Activated CD4-positive, alpha-beta T cell treated with anti-CD3 and anti-CD28 coated beads for 4 hours (primary cell): ENCODE measurements around the gene SRF.

Experiments
- DNase-seq, 2 donors: peaks; one replicate each; pipeline ENCODE4 v3.0.0-alpha.2; 2020

The SRF gene

DNA sequence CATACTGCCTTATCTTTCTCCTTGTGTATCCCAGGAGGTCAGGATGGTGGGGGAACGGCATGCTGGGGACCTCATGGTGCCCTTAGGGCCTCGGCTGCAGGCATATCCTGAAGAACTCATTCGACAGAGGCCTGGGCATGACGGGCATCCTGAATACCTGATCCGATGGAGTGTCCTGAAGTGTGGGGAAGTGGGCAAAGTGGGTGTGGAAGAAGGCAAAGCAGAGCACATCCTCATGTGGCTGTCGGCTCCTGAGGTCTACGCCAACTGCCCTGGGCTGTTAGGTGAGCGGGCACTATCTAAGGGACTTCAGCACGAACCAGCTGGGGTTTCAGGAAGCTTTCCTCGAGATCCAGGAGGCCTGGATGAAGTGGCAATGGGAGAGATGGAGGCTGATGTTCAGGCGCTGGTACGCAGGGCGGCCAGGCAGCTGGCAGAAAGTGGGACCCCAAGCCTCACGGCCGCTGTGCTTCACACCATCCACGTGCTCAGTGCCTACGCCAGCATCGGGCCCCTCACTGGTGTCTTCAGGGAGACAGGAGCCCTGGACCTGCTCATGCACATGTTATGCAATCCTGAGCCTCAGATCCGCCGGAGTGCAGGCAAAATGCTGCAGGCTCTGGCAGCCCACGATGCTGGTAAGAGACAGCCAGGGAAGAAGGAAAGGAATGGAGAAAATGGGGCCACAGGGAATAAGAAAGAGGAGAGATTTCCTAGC, 13.4 kb downstream of the SRF start:
- no peak for DNase-seq

DNA sequence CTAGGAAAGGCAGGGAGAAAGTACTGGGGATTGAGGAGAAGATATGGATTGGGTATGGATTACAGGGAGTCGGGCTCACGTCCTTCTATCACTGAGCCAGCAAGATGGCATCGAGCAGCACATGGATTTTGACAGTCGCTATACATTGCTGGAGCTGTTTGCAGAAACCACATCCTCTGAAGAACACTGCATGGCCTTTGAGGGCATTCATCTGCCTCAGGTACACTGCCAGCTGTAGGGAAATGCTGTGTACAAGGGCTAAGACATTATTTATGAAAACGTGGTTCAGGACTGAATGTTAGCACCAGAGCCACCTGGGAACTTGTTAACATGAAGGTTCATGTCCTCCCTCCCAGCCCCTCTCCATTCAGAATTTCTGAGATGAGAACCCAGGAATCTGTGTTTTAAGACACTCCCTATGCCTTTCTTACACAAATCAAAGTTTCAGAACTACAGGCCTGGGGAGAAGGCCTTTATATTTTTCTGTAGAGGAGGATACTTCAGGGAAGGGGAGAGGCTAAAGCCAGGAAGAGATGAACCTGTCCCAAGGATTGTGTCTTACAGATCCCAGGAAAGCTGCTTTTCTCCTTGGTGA, 14.4 kb downstream of the SRF start:
- no peak for DNase-seq

DNA sequence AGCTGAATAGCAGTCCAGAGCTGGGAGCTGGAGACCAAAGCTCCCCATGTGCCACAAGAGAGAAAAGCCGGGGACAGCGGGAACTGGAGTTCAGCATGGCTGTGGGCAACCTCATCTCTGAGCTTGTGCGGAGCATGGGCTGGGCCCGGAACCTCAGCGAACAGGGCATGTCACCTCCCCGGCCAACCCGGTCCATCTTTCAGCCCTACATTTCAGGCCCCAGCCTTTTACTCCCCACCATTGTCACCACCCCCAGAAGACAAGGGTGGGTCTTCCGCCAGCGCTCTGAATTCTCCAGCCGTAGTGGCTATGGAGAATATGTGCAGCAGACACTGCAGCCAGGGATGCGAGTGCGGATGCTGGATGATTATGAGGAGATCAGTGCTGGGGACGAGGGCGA, 14.9 kb downstream of the SRF start:
- no peak for DNase-seq

DNA sequence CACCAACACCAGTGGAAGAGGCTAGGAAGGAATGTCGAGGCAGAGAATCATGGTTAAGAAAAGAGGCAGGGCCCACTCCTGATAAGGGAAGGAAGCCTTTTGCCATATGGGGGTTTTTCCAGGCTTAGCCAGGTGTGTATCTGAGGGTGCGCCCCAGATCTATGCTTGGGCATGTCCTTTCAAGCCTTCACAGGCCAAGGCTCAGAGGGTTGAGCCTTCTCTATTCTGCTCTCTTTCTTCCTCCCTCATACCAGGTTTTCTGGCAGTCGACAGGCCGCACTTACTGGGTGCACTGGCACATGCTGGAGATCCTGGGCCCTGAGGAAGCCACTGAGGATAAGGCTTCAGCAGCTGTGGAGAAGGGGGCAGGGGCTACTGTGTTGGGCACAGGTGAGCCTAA, 15.6 kb downstream of the SRF start:
- DNase-seq: no peak

DNA sequence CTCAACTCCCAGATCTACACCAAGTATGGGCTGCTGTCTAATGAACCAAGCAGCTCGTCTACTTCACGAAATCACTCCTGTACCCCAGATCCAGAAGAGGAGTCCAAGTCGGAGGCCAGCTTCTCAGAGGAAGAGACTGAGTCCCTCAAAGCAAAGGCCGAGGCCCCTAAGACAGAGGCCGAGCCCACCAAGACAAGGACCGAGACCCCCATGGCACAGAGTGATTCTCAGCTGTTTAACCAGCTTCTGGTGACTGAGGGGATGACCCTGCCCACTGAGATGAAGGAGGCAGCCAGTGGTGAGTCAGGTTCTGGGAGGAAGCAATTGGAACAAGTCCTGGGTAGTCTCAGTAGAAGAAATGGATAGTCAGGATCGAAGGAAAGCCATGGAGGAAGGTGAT, 16.8 kb downstream of the SRF start:
- DNase-seq: no peak

DNA sequence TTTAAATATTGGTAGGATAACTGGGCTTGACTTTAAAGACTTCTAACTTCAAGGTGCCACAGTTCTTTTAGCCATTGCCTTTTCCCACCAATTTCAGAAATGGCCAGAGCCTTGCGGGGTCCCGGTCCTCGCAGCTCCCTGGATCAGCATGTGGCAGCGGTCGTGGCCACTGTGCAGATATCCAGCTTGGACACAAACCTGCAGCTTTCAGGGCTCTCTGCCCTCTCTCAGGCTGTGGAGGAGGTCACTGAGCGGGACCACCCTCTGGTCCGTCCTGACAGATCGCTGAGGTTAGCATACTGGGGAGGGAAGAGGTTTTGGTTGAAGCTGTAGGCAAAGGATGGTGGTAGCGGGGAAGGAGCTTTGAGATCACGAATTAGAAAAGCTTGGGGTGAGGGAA, 17.4 kb downstream of the SRF start:
- no peak for DNase-seq

DNA sequence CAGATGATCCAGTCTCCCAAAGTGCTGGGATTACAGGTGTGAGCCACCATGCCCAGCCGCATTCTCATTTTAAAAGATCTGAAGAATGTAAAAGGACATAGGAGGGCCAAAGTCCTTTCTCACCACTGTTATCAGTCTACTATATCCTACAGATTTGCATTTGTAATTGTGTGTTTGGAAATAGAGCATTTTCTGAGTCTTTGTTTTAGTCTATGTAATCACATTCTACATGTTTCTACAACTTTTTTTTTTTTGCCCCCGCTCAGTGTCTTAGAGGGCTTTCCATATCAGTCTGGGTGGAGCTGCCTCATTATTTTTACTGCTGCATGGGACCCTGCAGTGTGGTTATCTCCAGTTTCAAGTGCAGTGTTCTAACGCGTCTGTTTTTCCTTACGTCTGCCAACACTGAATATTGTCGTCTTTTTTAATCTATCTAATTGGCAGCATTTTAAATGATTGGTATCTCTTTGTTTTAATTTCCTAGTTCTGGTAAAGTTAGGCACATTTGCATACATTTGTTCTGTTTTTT, 18.8 kb downstream of the SRF start:
- no peak for DNase-seq

DNA sequence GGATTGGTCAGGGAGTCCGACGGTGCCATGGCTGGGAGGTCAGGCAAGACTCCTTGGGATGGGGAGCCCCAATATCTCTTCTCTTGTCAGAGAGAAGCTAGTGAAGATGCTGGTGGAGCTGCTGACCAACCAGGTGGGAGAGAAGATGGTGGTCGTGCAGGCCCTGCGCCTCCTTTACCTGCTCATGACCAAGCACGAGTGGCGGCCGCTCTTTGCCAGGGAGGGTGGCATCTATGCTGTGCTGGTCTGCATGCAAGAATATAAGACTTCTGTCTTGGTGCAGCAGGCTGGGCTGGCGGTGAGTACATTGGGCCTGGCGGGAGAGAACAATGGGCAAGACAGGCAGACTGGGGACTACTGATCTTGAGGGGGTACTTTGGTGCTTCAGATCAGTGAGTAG, 21.8 kb downstream of the SRF start:
- DNase-seq: no peak

DNA sequence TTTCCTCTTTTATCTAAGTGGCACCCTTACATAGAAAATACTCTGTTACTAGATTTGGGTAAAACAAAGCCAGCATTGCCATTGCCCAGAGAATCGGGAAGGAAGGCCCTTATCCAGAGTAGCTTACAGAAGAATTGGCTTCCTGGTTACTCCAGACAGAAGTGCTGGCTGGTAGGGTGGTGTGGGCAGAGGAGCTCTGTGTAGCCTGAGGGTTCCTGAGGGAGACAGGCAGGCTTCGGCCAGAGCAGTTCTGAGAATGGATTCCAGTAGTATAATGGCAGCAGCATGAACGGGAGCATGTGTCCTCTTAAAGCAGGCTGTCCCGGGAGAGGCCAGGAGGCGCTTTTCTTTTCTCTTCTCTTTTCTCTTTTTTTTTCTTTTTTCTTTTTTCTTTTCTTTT, 22.9 kb downstream of the SRF start:
- DNase-seq: no peak

DNA sequence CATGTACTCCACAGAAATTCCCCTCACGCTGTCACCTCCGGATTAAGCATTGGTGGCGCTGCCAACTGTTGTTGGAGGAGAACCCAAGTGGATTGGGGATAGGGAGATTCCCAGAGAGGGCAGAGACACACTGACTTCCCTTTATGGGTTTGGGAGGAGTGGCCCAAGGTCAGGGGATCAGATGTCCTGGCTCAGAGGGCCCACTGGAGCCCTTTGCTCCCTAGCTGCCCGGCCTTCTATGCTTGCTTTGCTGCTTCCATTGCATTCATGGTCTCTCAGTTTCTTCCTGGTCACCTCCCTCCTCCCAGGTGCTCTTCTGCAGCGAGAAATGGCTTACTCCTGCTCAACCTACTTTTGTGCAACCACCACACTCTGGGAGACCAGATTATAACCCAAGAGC, 25.3 kb downstream of the SRF start:
- DNase-seq: no peak

DNA sequence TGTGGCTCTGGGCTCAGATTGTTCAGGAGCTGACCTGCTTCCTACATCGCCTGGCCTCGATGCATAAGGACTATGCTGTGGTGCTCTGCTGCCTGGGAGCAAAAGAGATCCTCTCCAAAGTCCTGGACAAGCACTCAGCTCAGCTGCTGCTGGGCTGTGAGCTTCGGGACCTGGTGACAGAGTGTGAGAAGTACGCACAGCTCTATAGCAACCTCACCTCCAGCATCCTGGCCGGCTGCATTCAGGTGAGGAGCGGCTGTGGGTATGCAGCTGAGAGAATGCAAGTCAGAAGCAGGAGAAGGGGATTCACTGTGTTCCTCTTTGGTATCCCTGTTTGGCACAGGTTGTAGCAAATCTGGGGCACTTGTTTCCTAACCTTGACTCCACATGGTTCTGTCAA, 28.8 kb downstream of the SRF start:
- no peak for DNase-seq

DNA sequence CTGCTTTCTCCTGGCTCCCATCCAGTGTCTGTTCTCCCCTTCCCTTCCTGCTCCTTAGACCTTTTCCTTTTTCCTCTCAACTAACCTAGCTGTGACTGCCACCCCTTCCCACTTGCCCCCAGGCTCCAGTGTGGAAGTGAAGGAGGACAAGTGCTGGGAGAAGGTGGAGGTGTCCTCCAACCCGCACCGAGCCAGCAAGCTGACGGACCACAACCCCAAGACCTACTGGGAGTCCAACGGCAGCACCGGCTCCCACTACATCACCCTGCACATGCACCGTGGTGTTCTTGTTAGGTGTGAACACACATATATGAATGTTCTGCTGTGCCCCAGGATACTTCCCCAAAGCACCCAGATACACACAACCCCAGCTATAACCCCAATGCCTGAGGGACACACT, 29.5 kb downstream of the SRF start:
- DNase-seq: no peak

DNA sequence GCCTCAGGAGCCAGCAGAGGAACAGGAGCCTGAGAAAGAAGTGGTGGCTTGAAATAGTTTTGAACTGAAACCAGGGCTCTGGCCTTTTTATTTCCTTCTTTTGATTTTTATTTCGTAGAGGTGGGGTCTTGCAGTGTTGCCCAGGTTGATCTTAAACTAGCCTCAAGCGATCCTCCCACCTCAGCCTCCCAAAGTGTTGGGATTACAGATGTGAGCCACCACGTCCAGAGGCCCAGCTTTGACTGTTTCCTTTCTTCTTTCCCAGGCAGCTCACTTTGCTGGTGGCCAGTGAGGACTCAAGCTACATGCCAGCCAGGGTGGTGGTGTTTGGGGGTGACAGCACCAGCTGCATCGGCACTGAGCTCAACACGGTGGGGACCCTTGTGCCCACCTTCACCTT, 31.4 kb downstream of the SRF start:
- DNase-seq: no peak

DNA sequence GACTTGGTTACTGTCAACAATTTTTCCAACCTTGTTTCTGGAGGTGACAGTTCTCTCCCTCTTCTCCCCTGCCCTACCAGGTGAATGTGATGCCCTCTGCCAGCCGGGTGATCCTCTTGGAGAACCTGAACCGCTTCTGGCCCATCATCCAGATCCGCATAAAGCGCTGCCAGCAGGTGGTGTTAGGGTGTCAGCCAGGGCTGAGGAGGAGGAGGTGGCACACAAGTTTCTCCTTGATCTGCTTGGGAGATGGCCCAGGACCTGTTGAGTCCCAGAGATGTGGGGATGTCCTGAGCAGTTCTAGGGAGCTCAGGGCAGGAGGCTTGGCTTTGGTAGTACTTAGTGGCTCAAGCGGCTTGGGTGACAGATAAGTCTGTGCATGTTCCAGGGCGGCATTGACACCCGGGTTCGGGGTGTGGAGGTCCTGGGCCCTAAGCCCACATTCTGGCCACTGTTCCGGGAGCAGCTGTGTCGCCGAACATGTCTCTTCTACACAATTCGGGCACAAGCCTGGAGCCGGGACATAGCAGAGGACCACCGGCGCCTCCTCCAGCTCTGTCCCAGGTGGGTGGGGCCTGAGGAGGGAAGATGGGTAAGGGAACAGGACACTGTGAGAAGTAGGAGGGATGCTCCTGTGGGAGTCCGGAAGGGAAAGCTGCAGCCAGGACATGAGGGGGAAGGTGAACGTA, 32.1 kb downstream of the SRF start:
- no peak for DNase-seq

DNA sequence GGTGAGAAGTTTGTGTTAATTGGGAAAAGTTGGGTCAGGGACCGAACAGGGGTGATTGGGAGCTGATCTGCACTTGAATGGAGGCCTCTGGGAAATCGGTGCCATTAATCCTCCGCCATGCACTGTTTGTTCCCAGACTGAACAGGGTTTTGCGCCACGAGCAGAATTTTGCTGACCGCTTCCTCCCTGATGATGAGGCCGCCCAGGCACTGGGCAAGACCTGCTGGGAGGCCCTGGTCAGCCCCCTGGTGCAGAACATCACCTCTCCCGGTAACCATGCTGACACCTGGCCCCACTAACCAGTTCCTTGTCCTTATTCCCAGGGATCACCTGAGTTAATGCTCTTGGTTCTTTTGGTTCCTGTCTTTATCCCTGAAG, 32.6 kb downstream of the SRF start:
- DNase-seq: no peak

DNA sequence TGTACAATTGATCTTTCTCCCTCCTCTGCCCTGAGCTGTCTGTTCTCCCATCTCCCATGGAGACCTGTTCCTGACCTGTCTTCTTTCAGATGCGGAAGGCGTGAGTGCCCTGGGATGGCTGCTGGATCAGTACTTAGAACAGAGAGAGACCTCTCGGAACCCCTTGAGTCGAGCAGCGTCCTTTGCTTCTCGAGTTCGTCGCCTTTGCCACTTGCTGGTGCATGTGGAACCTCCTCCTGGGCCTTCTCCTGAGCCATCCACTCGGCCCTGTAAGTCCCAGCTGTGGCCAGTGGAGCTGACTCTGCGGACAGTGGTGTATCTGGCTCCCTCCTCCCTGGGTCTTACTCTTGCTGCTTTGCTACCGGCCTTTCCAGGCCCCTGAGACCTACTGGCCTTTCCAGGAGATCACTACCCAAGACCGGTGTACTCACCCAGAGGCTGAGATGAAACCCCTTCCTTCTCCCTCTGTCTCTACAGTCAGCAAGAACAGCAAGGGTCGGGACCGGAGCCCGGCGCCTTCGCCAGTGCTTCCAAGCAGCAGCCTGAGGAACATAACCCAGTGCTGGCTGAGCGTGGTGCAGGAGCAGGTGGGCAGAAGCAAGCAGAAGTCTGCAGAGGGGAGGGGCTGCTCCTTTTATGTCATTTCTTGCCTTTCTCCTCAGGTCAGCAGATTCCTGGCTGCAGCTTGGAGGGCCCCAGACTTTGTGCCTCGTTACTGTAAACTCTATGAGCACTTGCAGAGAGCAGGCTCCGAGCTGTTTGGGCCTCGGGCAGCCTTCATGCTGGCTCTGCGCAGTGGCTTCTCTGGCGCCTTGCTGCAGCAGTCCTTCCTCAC, 33.4 kb downstream of the SRF start:
- DNase-seq: no peak

DNA sequence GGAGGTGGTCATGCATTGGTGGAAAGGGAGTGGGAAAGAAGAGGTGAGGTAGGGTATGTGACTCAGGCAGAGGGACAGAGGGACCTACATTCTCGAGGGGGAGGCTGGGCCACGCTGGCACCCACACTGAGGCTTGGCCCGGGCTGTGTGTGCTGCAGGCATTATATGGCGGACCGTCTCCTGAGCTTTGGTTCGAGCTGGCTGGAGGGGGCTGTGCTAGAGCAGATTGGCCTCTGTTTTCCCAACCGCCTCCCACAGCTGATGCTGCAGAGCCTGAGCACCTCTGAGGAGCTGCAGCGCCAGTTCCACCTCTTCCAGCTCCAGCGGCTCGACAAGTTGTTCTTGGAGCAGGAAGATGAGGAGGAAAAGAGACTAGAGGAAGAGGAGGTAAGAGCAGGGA, 34.8 kb downstream of the SRF start:
- no peak for DNase-seq

DNA sequence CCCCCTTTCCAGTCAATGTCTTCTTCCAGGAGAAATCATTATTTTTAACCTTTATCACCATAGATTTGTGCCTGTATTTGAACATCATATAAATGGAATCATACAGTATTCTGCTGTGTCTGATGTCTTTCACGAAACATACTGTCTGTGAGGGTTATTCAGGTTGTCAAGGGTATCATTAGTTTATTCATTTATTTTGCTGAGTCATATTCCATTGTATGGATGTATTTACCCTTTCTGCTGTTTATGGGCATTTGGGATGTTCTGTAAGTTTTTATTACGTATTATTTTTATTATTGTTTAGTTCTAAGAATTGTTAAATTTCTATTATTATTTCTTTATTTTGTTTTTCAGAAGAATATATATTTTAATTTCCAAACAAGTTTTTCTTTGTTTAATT, 36.2 kb downstream of the SRF start:
- DNase-seq: no peak

DNA sequence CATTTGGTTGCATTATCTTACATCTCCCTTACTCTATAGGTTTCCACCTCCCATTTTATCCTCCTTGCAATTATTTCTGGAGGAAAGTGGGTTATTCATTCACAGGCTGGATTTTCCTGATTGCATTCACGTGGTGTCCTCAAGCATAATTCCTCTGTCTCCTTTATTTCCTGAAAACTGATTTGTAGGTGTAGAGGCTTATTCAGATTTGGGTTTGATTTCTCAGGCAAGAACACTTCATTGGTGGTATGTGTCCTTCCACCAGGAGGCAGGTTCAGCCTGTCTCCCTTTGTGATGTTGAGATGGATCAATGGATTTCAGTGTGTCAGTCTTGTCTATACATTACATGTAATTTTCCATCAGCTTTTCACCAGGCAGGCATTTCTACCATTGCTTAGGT, 40.9 kb downstream of the SRF start:
- DNase-seq: no peak

DNA sequence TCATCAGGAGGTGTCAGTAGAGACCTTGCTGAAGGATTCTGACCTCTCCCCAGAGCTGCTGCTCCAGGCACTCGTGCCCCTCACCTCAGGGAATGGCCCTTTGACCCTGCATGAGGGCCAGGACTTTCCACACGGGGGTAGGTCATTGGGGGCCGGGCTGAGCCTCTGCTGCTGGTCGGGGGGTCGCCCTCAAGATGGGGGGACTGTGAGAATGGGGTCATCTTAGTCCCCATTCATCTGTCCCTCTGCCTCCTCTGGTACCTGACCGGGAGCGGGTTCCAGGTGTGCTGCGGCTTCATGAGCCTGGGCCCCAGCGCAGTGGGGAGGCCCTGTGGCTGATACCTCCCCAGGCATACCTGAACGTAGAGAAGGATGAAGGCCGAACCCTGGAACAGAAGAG, 42.4 kb downstream of the SRF start:
- no peak for DNase-seq

DNA sequence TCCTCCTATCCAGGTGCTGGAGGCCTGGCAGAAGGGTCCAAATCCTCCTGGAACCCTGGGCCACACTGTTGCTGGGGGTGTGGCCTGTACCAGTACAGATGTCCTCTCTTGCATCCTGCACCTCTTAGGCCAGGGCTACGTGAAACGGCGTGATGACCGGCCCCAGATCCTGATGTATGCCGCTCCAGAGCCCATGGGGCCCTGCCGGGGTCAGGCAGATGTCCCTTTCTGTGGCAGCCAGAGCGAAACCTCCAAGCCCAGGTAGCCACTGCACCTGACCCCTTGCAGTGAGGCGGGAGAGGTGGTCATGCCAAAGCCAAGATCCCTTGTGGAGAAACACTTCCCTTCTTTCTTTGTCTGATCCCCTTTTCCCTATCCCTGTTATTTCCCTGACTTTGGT, 44.0 kb downstream of the SRF start:
- no peak for DNase-seq

DNA sequence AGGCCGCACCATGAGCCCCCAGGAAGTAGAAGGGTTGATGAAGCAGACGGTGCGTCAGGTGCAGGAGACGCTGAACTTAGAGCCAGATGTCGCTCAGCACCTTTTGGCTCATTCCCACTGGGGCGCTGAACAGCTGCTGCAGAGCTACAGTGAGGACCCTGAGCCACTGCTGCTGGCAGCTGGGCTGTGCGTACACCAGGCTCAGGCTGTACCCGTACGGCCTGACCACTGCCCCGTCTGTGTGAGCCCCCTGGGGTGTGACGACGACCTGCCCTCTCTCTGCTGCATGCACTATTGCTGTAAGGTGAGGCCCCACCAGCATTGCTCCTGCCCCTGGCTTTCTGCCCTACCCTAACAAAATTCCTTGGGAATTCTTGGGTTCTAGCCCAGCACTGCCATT, 45.1 kb downstream of the SRF start:
- no peak for DNase-seq

DNA sequence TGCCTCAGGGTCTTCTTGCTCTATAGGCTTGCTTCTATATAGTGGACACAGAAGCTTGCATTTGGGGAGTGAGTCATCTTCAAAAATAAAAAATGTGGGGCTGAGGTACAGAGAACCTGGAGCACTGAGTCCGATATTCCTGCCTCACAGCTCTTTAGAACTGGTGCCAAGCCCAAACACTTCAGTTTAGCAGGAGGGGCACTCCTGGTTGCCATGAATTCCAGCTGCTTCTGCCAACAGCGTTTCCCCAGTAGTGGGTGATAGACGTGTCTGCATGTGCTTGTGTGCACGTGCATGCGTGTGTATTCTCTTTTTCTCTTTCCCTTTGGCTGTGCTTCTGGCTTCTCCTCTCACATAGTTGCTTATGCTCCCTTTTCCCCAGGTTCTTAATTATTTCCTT, 46.3 kb downstream of the SRF start:
- DNase-seq: no peak

DNA sequence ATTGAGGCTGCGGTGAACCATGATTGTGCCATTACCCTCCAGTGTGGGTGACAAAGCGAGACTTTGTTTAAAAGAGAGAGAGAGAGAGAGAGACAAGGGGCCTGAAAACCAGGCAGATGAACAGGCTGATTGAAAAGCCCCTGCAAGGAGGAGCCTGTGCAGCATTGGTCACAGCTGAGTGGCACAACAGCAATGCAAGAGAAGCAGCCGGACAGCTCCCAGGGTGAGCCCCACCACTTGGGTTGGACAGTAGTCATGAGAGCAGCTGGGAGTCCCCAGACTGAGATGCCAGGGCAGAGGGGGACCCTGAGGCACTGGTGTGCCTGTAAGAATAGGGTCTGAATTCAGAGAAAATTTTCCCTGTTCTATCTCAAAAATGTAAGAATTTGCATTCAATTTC, 48.0 kb downstream of the SRF start:
- DNase-seq: no peak
